ENCODE data around the gene AKR7A3. TPM values are rescaled to one million over a fixed set of nuclear protein-coding genes. Genes with fewer than 3 reads are reported as not detected.

AKR7A3 gene
- total RNA-seq, 1 experiment from 2014 or later = 0.40 TPM

DNA sequence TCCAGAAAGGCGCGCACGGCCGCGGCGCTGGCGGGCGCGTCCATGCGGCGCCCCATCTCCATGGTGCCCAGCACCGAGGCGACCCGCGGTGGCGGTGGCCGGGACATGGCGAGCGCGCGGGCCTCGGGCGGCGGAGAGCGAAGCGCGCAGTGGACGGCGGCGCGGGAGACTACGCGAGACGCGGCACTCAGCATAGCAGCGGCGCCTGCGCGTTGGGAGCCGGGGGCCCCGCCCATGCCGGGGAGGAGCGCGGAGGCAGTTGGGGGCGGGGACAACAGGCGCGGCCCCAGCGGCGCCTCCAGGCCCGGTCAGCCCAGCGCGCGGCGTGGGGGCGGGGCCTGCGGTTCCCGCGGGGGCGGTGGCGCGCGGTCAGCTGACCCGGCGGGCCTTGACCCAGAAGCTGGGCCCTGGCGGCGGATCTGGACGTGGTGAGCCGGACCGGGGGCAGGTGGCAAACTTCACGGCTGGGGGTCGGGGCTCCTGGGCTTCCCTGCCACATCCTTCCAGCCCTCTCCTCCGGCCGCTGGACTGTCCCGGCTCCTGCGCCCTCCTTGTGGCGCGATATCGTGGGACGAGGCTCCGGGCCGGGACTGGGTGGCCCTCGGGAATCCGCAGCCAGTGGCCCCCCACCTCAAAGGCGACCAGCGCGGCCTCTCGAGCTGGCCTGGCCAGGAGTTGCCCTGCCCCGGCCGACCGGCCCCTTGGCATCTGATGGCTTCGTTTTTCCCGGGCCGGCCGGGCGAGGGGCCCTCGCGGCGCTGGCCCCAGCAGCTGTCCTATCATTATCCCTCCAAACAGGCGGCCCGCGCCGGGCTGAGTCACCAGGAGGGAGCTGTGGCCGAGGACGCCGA, 23.6 kb upstream of the AKR7A3 start, which contains the start of the genes AKR7A2 and SLC66A1:
TSS of gene AKR7A2 (minus strand) at position 214 of the 851 bp plus-strand sequence. CDS start at position 194, 20 bp downstream.
TSS of gene SLC66A1 (plus strand) at position 396 of the 851 bp plus-strand sequence. CDS start 5,352 bp downstream, outside the sequence.
- ChIA-PET POLR2A (interaction anchor here (0.6 to 3.9 kb wide), 17 partner anchors 11 to 349 kb away, joined by 3 to 24 read pairs (median 4); partner anchors contain the start of genes EMC1 and MRTO4), CTCF (interaction anchor here (0.6 to 1.1 kb wide), 2 partner anchors 101 to 341 kb away, joined by 3 read pairs; no protein-coding TSS in a partner anchor)
- intact Hi-C loops (cut with micrococcal nuclease) = no loop called here
- Mint-ChIP-seq H3K27ac (ENCODE audit: low read depth, unreplicated experiment) (peak within 1 kb of the TSS; percentile 84), H3K4me1 (ENCODE audit: insufficient read depth, unreplicated experiment) (peaks cover 27% of the 10 kb centered on the region), H3K9me3 (ENCODE audit: unreplicated experiment) (no peaks in the 10 kb centered on the region), H3K27me3 (ENCODE audit: insufficient read depth, unreplicated experiment) (no peaks in the 10 kb centered on the region), H3K4me3 (ENCODE audit: unreplicated experiment) (peak within 1 kb of the TSS; percentile 77), H3K36me3 (ENCODE audit: insufficient read depth, unreplicated experiment) (peaks cover 6% of the 10 kb centered on the region)
- TF ChIP-seq, protein P1, sequence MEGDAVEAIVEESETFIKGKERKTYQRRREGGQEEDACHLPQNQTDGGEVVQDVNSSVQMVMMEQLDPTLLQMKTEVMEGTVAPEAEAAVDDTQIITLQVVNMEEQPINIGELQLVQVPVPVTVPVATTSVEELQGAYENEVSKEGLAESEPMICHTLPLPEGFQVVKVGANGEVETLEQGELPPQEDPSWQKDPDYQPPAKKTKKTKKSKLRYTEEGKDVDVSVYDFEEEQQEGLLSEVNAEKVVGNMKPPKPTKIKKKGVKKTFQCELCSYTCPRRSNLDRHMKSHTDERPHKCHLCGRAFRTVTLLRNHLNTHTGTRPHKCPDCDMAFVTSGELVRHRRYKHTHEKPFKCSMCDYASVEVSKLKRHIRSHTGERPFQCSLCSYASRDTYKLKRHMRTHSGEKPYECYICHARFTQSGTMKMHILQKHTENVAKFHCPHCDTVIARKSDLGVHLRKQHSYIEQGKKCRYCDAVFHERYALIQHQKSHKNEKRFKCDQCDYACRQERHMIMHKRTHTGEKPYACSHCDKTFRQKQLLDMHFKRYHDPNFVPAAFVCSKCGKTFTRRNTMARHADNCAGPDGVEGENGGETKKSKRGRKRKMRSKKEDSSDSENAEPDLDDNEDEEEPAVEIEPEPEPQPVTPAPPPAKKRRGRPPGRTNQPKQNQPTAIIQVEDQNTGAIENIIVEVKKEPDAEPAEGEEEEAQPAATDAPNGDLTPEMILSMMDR (IDR thresholded peaks at IDR 0.05; ENCODE audit: unreplicated experiment) = peak; percentile 8
- TSS peak; percentile 51 for BruUV-seq (replicated peaks)
- peak; percentile 92 for DNase-seq (ENCODE audit: unreplicated experiment)

DNA sequence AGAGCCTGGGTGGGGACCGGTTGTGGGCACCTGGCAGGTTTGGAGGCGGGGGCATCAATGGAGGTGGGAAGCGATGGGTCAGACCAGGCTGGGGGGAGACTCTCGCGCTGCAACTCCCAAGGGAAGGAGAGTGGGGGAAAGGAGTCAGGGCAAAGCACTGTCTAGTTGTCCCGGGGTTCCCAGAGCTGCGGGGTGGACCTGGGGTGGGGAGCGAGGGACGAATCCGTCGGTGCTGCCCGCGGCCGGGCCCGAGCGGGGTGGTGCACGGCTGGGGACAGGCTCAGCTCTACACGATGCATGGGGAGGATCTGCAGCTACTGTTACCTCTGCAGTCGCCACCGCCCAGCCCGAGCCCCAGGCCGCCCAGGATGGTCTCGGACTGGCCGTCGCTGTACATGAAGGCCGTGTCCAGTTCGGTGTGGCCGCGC, 22.9 kb upstream of the AKR7A3 start:
- POLR2A ChIA-PET = interaction anchor here (0.6 to 3.9 kb wide), 15 partner anchors 18 to 1725 kb away, joined by 3 to 24 read pairs (median 4); partner anchors contain the start of genes EMC1 and MRTO4

DNA sequence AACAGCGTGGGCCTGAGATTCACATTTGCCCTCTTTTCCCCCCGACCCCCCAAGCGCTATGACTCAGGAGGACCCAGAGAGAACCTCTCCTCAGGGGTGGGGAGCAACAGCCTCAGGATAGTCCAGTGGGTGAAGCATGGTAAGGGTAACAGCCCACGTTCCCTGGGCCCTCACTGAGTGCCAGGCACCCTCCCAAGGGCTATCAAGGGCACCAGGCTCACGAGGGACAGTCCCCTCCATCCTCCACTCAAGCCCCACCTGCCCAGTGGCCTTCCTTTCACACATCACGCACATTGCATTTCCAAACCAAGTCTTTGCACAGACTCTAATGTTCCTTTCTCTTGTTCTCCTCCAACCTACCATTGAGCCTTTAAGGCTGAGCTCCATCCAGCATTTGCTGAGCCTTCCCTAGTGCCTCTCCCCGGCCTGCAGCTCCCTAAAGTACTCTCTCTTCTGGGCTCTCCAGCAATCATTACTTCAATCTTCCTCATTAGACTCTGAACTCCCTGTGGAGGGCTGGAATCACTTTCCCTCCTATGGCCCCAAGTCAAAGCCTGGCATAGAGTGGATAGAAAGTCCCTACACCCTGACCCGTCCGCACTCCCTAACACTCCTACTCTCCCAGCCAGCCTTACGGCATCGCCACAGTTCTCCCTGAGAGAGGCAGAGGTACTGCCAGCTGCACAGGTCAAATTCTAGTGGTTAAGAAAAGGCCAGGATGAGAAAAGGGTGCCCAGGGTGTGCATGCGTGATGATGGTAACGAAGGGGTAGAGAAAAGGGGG, 22.3 kb upstream of the AKR7A3 start:
- BruUV-seq (replicated peaks) = TSS peak; percentile 42
- POLR2A ChIA-PET = interaction anchor here (0.6 to 3.9 kb wide), 11 partner anchors 16 to 1725 kb away, joined by 3 to 24 read pairs (median 4); partner anchors contain the start of genes EMC1 and MRTO4
- Mint-ChIP-seq H3K9me3 (ENCODE audit: unreplicated experiment) (no peaks in the 10 kb centered on the region), H3K4me3 (ENCODE audit: unreplicated experiment) (peak overlapping the region; percentile 77), H3K27me3 (ENCODE audit: insufficient read depth, unreplicated experiment) (no peaks in the 10 kb centered on the region), H3K4me1 (ENCODE audit: insufficient read depth, unreplicated experiment) (peaks cover 27% of the 10 kb centered on the region), H3K27ac (ENCODE audit: low read depth, unreplicated experiment) (peak overlapping the region; percentile 59), H3K36me3 (ENCODE audit: insufficient read depth, unreplicated experiment) (peaks cover 16% of the 10 kb centered on the region)
- CTCF ChIA-PET = interaction anchor here (0.6 kb wide), 1 partner anchor 100 kb away, joined by 3 read pairs; no protein-coding TSS in a partner anchor
- TF ChIP-seq, protein P1 (IDR thresholded peaks at IDR 0.05; ENCODE audit: unreplicated experiment) = no peak
- intact Hi-C loops (cut with micrococcal nuclease) = no loop called here
- DNase-seq (ENCODE audit: unreplicated experiment) = no peak

More for the DNA sequence above, 22.9 kb upstream of the AKR7A3 start:
- Mint-ChIP-seq H3K36me3 (ENCODE audit: insufficient read depth, unreplicated experiment) (peaks cover 10% of the 10 kb centered on the region), H3K27me3 (ENCODE audit: insufficient read depth, unreplicated experiment) (no peaks in the 10 kb centered on the region), H3K9me3 (ENCODE audit: unreplicated experiment) (no peaks in the 10 kb centered on the region), H3K4me1 (ENCODE audit: insufficient read depth, unreplicated experiment) (peaks cover 27% of the 10 kb centered on the region), H3K4me3 (ENCODE audit: unreplicated experiment) (peak overlapping the region; percentile 77), H3K27ac (ENCODE audit: low read depth, unreplicated experiment) (peak overlapping the region; percentile 59)
- TF ChIP-seq, protein P1 (IDR thresholded peaks at IDR 0.05; ENCODE audit: unreplicated experiment) = no peak
- BruUV-seq (replicated peaks) = no TSS peak
- CTCF ChIA-PET = interaction anchor here (0.6 kb wide), 1 partner anchor 100 kb away, joined by 3 read pairs; no protein-coding TSS in a partner anchor
- intact Hi-C loops (cut with micrococcal nuclease) = no loop called here
- peak; percentile 18 for DNase-seq (ENCODE audit: unreplicated experiment)

All from MCF 10A (cell line).